Measurements from ENCODE around the gene ANO1. TPM values are rescaled to one million over a fixed set of nuclear protein-coding genes. Genes with fewer than 3 reads are reported as not detected.

ANO1 gene
- total and polyA plus RNA-seq, 2 of the 8 experiments (the other 6 are each of a cell fraction or from before 2014, with no cell fraction given), result 4.7 to 5.0 TPM

DNA sequence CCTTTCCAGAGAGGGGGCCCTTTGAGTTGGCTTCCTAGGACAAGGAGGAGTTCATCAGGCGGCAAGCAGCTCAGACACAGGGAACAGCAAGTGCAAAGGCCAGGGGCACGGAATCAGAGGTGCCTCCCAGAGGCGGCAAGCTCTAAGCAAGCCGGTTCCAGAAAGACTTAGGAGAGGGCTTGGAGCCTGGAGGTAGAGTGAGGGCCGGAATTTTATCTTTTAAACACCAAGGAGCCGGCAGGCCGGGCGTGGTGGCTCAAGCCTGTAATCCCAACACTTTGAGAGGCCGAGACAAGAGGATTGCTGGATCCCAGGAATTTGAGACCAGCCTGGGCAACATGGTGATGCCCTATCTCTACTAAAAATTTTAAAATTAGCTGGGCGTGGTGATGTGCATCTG, 151.6 kb downstream of the ANO1 start (continued):
- TF ChIP-seq, protein P1, sequence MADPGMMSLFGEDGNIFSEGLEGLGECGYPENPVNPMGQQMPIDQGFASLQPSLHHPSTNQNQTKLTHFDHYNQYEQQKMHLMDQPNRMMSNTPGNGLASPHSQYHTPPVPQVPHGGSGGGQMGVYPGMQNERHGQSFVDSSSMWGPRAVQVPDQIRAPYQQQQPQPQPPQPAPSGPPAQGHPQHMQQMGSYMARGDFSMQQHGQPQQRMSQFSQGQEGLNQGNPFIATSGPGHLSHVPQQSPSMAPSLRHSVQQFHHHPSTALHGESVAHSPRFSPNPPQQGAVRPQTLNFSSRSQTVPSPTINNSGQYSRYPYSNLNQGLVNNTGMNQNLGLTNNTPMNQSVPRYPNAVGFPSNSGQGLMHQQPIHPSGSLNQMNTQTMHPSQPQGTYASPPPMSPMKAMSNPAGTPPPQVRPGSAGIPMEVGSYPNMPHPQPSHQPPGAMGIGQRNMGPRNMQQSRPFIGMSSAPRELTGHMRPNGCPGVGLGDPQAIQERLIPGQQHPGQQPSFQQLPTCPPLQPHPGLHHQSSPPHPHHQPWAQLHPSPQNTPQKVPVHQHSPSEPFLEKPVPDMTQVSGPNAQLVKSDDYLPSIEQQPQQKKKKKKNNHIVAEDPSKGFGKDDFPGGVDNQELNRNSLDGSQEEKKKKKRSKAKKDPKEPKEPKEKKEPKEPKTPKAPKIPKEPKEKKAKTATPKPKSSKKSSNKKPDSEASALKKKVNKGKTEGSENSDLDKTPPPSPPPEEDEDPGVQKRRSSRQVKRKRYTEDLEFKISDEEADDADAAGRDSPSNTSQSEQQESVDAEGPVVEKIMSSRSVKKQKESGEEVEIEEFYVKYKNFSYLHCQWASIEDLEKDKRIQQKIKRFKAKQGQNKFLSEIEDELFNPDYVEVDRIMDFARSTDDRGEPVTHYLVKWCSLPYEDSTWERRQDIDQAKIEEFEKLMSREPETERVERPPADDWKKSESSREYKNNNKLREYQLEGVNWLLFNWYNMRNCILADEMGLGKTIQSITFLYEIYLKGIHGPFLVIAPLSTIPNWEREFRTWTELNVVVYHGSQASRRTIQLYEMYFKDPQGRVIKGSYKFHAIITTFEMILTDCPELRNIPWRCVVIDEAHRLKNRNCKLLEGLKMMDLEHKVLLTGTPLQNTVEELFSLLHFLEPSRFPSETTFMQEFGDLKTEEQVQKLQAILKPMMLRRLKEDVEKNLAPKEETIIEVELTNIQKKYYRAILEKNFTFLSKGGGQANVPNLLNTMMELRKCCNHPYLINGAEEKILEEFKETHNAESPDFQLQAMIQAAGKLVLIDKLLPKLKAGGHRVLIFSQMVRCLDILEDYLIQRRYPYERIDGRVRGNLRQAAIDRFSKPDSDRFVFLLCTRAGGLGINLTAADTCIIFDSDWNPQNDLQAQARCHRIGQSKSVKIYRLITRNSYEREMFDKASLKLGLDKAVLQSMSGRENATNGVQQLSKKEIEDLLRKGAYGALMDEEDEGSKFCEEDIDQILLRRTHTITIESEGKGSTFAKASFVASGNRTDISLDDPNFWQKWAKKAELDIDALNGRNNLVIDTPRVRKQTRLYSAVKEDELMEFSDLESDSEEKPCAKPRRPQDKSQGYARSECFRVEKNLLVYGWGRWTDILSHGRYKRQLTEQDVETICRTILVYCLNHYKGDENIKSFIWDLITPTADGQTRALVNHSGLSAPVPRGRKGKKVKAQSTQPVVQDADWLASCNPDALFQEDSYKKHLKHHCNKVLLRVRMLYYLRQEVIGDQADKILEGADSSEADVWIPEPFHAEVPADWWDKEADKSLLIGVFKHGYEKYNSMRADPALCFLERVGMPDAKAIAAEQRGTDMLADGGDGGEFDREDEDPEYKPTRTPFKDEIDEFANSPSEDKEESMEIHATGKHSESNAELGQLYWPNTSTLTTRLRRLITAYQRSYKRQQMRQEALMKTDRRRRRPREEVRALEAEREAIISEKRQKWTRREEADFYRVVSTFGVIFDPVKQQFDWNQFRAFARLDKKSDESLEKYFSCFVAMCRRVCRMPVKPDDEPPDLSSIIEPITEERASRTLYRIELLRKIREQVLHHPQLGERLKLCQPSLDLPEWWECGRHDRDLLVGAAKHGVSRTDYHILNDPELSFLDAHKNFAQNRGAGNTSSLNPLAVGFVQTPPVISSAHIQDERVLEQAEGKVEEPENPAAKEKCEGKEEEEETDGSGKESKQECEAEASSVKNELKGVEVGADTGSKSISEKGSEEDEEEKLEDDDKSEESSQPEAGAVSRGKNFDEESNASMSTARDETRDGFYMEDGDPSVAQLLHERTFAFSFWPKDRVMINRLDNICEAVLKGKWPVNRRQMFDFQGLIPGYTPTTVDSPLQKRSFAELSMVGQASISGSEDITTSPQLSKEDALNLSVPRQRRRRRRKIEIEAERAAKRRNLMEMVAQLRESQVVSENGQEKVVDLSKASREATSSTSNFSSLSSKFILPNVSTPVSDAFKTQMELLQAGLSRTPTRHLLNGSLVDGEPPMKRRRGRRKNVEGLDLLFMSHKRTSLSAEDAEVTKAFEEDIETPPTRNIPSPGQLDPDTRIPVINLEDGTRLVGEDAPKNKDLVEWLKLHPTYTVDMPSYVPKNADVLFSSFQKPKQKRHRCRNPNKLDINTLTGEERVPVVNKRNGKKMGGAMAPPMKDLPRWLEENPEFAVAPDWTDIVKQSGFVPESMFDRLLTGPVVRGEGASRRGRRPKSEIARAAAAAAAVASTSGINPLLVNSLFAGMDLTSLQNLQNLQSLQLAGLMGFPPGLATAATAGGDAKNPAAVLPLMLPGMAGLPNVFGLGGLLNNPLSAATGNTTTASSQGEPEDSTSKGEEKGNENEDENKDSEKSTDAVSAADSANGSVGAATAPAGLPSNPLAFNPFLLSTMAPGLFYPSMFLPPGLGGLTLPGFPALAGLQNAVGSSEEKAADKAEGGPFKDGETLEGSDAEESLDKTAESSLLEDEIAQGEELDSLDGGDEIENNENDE (IDR thresholded peaks at IDR 0.05; ENCODE audit: insufficient replicate concordance, low read length), result no peak
- TF ChIP-seq NRF1 (IDR thresholded peaks at IDR 0.05; ENCODE audit: low read depth, low read length) (no peak), POLR2A (IDR thresholded peaks at IDR 0.05; ENCODE audit: control extremely low read depth in 1 of 2, low read depth in 2 of 2, low read length in 2 of 2) (no peak), JUN (IDR thresholded peaks at IDR 0.05; ENCODE audit: low read depth, low read length) (no peak), SRF (IDR thresholded peaks at IDR 0.05; ENCODE audit: low read depth, low read length) (no peak), RAD21 (IDR thresholded peaks at IDR 0.05 in 1 of 2, conservative IDR thresholded peaks at IDR 0.05 in 1 of 2; ENCODE audit: low read depth in 2 of 2, low read length in 2 of 2) (no peak), POU5F1 (IDR thresholded peaks at IDR 0.05; ENCODE audit: low read depth, low read length) (no peak), BCL11A (IDR thresholded peaks at IDR 0.05; ENCODE audit: low read depth in 2 of 2, low read length in 2 of 2) (no peak), YY1 (IDR thresholded peaks at IDR 0.05; ENCODE audit: low read depth, low read length) (no peak)
